Measurements from ENCODE around the gene FAM110C.
"Not testable (repeated sequence)": the region's sequence is repeated elsewhere in the genome, so short reads cannot be mapped to it uniquely, and the experiment has no call there.

FAM110C gene

DNA sequence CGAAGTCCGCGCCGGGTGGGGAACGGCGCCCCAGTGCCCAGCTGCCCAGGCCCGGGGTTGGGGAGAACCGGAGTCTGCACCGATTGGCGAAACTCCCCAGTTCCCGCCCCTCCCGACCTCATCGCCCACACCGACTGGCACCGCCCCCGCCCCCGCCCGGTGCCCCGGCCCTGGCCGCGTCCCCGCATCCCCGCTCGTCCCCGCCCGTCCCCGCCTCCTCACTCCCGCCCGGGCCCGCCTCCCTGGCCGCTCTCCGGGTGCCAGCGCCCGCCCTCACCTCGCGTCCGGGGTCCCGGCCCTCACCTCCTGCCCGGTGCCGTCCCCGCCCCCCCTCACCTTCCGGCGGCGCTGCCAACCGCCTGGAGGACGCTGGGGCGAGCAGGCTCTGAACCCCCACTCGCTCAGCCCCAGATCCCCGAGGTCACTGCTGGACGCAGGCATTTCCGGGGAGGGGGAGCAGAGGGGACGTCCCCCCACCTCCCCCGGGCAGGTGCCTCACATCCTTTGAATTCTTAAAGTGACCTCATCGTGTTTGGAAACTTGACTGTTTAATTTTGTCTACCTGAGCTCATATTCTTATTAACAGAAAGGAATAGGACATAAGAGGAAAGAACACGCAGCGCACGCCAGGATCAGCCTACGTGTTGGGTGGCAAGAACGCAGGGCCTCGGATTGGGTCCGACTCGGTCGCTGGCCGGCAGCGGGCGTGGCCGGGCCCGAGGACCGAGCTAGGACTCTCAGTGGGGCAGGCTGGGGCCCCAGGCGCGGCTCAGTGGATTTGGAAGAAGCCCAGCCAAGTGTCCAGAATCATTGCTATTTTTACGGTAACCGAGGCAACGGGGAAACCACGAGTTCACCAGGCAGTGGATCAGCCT, at the start of gene FAM110C:
TSS of gene FAM110C (minus strand) at position 35 of the 875 bp plus-strand sequence. CDS start 120 bp downstream, outside the sequence.
- peak; percentile 31 for DNase-seq

GRCh38 chr2:92326-92725, 46.0 kb upstream of the FAM110C start:
- DNase-seq, result no peak

GRCh38 chr2:90645-91312, 44.5 kb upstream of the FAM110C start:
- no peak for DNase-seq

DNA sequence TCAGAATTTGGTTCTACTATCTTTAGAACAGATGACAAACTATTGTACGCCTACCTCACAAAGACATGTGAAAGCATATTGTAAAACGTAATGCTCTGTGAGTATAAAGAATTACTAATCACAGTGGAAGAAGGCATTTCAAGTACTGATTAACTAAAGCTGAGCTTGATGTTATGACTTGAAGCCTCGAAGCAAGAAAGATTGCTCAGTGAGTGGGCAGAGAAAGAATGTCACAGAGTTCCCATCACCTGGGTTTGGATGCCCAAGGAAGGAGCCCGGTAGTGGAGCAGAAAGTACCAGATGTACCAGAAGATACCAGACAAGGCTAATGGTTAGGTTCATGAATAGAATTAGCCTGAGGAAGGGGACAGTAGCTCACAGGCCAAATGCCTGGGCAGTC, 39.5 kb upstream of the FAM110C start:
- DNase-seq, result no peak

GRCh38 chr2:84121-84520, 37.8 kb upstream of the FAM110C start:
- no peak for DNase-seq

DNA sequence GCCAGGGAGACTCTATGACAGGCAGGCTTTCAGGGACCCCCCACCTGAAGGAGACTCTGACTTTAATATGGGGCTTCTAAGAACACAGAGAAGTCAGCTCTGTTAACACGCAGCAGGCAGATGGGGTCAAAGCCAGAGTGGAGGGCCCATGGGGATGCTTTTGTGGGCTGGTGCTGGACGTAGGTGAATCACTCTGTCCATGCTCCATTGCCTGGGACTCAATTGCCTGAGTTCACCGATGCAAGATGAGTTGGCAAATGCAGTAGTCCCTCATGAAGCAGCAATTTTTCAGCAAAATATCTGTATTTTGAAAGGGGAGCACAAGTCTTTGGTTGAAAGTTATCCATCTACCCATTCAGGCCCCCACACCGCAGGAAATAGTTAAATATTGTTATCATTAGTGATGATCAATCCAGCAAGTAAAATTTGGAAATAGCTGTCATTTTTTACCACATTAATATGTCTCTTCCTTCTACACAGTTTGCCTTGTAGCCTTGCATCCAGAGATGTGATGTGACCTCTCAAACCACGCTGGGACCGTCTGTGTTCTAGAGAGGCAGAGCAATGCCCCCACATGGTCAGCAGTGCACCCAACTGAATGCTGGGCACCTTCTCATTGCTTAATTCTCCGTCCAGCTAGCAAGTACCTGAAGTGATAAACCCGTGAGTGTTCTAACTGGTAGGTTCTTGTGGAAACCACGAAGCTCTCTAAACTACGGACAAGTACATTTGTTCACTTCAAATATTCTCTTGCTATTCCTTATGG, 34.8 kb upstream of the FAM110C start:
- no peak for DNase-seq

DNA sequence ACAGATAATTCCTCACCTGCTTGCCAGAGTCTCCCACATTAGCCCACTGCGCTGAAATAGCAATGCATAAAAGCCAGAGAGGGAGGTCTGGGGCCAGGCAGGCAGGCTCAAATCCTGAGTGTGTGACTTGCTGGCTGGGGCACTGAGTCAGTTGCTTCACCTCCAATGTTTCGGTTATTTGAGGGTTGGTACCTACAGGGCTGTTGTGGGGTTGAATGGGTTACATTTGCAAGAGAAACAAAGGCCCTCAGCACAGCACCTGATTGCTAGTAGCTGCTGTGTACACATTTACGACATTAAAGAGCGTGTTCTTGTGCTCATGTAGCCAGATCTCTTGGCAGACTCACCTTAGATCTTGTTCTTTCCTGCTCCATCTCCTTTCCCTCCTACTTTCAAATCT, 34.1 kb upstream of the FAM110C start:
- no peak for DNase-seq

- DNase-seq, result no peak
Measured at GRCh38 chr2:71309-72035, 25.2 kb upstream of the FAM110C start.

- DNase-seq, result no peak
Measured at GRCh38 chr2:69366-70344, 23.4 kb upstream of the FAM110C start.

DNA sequence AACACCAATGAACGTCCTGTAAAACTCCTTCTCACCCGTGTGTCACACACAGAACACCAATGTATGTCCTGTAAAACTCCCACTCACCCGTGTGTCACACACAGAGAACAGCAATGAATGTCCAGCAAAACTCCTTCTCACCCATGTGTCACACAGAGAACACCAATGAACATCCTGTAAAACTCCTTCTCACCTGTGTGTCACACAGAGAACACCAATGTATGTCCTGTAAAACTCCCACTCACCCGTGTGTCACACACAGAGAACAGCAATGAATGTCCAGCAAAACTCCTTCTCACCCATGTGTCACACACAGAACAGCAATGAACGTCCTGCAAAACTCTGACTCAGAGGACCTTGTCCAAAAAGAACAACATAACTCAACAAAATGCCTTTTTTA, 22.3 kb upstream of the FAM110C start:
- DNase-seq, result not testable (repeated sequence)

DNA sequence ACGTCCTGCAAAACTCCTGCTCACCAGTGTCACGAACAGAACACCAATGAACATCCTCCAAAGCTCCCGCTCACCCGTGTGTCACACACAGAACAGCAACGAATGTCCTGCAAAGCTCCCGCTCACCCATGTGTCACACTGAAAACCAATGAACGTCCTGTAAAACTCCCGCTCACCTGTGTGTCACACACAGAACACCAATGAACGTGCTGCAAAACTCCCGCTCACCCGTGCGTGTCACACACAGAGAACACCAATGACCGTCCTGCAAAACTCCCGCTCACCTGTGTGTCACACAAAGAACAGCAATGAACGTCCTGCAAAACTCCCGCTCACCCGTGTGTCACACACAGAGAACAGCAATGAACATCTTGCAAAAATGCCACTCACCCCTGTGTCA, 20.5 kb upstream of the FAM110C start:
- DNase-seq, result no peak

DNA sequence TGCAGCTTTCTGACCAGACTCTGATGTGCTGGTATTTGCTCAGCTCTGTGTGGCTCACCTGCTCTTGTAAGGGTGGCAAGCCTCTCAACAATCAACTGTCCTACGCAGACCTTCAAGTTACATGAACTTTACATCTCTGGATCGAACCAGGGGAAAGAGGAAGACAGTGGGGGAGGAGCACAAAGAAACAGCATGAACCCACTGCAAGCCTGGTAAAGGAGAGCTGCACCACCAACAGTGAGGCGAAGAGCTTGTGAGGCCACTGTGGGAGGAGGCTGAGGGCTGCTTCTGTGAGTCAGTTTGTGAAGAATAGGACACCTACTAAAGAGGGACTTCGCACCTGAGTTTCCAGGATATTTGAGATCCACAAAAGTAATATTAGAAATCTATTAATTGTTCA, 18.8 kb upstream of the FAM110C start:
- no peak for DNase-seq

GRCh38 chr2:55587-56448, 9.5 kb upstream of the FAM110C start:
- DNase-seq, result no peak

- DNase-seq, result no peak
Measured at GRCh38 chr2:51613-52012, 5.3 kb upstream of the FAM110C start.

DNA sequence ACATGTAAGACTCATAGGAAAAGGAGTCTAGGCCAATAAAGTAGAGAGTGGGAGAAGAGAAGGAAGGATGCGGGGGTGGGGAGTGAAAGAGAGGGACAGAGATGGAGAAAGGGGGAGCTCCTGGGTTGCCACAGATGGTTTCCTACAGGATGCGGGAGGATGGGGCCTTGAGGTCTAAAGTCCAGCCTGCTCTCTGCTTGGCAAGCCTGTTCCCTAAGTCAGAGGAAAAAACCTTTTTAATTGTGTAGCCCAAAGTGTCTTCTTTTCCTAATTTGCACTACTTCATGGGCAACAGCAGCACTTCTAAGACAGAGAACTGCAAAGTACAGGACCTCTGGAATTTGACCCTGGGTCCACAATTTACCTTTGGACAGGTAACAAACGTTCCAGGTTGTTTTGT, 1.4 kb upstream of the FAM110C start:
- no peak for DNase-seq

DNA sequence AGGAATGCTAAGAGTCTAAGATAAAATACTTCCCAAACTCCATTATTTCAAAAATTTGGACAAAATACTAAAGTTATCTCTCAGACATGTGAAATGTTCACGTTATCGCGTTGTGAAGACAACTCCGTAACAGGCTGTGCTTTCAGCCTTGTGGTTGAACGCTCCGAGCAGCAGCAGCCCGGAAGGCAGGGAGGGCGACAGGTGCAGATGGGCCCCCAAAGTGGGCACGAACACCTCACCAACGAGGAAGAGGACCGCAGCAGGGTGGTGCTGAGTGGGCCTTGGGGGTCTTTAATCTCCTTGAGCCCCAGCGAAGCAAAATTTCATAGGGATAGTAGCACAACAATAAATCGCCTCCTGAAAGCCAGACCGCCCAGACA, 1.0 kb upstream of the FAM110C start:
- DNase-seq, result no peak

DNA sequence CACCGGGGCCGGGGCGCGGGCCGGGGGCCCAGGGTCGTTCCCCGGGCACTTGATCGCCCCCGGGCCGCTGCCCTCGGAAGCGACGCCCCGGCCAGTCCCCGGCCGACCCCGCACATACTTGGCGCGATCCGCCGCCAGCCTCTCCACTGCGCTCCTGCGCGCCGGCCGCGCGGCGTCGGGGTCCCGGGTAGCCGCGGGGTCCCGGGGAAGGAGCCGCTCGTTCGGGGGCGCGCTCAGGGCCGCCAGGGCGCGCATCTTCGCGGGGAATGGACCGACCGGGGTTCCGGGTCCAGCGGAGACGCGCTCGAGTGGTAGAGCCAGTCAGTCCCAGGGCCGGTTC, 204 bp downstream of the FAM110C start:
- no peak for DNase-seq

GRCh38 chr2:45342-46130, 769 bp downstream of the FAM110C start:
- no peak for DNase-seq

- no peak for DNase-seq
Measured at GRCh38 chr2:44748-45341, 1.5 kb downstream of the FAM110C start.

DNA sequence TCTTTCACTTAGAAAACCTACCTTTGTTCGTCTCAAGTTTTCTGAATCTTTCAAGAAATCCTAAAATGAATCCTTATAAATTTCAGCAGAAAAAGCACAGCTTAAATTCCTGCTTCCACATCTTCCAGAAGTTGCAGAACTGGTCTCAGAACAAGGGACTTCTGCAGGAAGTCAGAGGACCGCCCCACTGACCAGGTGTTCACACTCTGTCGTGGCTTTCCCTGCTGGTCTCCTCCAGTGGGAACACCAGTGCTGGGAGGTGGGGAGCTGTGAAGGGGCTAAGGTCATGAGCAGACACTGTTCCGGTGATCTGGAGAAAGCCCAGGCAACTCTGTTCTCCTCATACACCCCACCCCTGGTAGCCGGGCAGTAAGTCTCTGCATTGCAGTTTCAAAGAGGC, 3.5 kb downstream of the FAM110C start:
- no peak for DNase-seq
